HG03571 (cell line): ENCODE results near the gene TMEM204.

ENCODE experiments used
- ATAC-seq: cut with Tn5 transposase; IDR thresholded peaks from one replicate; pipeline ENCODE4 v1.9.1; 2021; ENCODE audit not compliant: unreplicated experiment

The TMEM204 gene

DNA sequence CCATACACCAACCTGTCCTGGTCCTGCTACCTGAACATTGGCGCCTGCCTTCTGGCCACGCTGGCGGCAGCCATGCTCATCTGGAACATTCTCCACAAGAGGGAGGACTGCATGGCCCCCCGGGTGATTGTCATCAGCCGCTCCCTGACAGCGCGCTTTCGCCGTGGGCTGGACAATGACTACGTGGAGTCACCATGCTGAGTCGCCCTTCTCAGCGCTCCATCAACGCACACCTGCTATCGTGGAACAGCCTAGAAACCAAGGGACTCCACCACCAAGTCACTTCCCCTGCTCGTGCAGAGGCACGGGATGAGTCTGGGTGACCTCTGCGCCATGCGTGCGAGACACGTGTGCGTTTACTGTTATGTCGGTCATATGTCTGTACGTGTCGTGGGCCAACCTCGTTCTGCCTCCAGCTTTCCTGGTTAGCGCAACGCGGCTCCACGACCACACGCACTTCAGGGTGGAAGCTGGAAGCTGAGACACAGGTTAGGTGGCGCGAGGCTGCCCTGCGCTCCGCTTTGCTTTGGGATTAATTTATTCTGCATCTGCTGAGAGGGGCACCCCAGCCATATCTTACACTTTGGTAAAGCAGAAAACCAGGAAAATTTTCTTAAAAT, 21.5 kb downstream of the TMEM204 start:
- no peak for ATAC-seq

DNA sequence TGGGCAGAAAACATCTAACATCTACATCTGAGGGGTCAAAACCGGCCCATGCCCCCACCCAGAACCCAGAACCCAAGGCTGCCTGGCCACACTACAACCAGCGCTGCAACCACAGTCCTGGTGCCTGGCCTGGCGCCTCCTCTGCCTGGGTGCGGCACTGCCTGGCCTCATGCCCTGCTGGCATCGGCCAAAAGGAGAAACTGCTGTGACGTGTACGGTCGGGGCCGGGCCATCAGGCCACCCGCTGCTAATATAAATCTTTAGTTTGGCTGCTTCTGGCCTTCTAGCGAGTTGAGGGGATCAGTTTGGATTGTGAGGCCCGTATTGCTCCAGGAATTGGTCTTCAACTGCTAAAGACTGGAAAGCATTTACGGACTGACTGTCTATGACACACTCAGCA, 22.8 kb downstream of the TMEM204 start:
- ATAC-seq: no peak

DNA sequence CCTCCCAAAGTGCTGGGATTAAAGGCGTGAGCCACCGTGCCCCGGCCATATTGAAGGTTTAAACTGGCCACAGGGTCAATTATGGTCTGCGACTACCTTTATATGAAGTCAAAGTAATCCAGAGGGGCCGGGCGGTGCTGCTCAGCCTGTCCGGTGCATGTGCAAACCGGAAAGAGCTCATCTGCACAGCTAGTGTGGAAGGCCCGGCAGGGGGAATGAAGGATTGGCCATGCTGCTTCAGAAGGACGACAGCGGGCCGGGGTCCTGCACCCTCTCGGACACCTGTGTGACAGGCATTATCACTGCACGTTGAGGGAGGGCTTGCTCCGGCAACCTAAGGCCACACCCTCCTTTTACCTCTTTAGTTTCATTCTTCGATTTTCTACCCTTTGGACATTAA, 23.6 kb downstream of the TMEM204 start:
- no peak for ATAC-seq

DNA sequence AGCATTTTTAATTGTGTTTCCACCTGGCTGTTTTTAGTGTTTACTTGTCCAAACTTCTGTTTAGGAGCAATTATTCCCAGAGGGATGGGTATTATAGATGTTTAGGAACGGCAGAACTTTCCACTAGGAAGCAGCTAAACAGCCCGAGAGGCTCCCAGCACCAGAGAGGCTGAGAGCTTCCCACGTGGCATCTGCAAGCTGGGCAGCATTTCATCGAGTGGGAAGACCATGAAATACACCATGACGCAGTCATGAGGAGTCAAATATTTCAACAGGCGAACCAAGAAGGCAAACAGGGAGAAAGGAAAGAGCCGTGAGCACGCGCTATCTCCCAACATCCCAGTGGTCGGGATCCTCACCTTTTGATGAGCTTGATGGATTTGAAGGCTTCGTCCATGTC, 24.1 kb downstream of the TMEM204 start:
- ATAC-seq: no peak

DNA sequence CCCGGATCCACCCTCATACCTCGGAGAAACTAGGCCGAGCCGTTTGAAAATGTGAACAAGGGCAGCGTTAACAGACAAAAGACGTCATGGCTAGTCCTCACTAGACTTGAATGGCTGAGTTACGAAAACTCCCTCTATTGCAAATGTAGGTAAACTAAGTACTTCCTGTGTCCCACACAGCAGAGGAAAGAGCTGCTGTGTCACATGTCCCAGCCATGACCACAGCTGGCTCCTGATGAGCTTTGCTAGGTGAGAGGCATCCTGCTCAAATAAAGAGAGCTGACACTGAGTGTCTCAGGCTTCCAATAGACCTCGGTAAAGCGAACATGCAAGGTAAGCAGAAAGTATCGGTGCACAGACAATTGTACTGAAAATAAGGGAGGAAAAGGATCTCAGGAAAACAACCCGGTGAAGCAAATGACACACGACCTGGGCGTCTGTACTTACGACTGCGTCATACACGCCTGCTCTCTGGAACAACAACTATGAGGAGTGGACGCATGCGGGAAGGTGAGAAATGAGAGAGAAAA, 26.0 kb downstream of the TMEM204 start:
- ATAC-seq: no peak

DNA sequence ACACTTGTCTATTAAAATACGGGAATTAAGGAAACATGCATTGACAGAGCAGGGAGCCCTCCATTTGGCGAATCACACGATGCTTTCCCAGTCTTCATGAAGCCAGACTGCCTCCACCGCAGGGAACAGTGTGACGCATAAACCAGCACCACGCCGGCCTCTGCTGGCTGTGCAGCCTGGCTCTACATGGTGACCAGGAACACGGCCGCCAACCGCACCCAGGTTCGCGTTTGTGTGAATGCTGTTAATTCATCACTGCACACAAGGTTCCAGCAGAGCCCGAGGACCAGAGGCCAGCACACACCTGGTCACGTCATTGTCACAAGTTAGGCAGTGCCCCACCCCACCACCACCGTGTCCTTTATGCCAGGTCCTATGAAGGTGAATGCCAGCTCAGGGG, 26.7 kb downstream of the TMEM204 start:
- ATAC-seq: no peak

DNA sequence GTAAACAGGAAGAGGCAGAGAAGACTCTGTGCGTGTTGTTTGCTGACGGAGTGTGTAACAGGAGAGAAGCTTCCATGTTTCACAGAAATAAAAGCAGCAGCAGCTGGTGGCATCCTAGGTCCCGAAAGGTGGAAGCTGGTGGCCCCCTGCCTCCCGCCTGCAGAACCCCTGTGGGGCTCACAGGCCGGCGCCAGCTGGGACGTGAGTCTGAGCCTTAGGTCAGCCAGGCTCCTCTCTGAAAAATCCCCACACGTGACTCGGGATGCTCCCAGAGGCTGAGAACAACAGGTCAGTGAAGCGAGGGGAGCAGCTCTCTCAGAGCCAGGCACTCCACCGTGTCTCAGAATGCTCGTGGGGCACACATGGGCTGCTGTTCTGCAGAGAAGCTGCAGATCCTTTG, 27.4 kb downstream of the TMEM204 start:
- ATAC-seq: no peak

DNA sequence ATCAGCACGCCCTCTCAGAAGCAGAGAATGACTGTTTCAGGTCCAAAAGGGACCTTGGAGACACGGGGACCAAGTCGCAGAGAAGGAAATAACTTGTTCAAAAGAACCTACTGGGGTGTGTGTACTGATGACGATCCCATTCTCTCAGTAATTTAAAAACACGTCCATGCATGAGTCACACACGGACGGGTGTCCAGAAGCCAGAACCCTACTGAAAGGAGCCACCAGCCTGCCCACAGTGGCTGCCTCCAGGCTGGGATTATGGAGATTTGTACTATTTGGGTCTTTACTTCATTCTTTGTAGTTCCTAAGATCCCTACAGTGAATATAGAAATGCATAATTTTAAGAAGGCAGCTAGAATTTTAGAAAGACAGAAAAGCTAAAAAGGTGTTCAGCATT, 27.8 kb downstream of the TMEM204 start:
- no peak for ATAC-seq

DNA sequence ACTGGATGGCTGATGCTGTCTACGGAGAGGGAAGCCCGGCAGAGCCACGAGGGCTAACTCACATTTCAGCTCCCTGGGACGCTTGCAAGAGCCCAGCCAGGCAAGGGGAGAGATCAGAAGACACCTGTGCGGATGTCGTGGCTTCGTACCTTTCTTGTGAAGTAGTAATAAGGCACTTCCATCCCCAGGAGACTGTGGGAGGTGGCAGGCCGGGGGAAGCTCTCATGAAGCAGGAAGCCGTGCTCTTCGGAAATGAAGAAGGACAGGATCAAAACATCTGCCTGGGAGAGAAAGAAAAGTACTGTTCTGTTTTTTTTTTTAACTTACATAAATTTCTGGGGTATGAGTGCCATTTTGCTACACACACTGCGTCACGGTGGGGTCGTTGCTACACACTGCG, 28.4 kb downstream of the TMEM204 start:
- no peak for ATAC-seq

DNA sequence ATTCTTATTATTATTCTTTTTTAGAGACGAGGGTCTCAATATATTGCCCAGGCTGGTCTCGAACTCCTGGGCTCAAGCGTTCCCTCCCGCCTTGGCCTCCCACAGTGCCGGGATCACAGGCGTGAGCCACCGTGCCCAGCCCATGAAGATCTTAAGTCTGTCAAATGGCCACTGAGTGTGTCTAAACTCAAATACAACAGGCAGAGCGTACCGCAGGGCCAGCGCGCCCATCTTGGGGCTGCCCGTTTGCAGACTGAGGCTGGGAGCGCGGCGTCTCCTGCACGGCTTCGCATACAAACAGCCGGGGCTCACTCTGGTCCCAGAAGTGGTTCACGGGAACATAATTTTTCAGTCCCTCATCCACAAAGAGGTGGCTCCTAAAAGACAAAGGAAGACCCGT, 30.3 kb downstream of the TMEM204 start:
- no peak for ATAC-seq

DNA sequence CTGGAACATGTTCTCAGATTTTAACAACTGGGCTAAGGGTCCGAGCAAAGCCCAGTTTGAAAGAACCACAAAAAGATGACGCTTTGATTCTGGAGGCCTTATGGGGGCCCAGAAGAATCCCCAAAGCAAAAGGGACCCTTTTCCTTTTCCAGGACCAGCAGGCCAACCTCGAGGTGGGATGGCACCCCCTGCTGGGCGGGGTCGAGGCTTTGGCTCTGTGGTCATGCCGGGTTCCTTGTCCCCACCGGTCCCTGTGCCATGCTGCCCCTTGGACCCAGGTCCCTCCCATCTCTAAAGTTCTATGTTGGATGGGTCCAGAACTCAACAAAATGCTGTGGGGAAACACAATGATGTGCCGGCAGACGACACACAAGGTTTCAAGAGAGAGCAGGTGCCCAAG, 30.9 kb downstream of the TMEM204 start:
- no peak for ATAC-seq

DNA sequence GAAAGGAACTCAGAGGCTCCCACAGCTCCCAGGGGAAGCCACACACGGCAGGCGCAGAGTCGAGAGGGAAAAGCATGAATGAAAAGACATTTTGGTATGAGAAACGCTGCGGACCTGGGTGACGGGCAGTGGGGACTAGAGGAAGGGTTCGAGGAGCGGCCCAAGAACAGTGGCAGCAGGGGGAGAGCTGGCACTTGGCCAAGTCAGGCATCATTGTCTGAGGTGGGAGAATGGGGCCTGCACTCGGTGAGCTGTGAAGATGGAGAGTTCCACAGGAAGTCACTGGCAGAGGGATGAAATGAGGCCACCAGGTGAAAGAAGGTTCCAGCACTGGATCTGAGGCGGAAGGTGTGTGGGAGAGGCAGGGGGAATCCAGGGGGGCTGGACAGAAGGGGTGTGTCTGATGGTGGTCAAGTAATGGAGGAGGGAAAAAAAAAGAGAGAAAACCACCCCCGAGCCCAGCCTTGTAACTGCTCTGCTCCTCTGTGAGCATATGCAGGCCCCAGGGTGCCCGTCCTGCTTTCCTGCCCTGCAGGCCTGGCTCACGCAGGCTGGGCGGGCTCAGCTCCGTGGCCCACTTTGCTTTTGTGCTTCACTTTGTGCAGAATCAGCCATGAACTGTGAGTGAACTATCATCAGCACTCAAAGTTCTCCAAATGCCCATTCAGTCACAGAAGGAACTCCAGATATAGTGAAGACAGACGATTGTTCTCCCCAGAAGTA, 31.8 kb downstream of the TMEM204 start:
- no peak for ATAC-seq

DNA sequence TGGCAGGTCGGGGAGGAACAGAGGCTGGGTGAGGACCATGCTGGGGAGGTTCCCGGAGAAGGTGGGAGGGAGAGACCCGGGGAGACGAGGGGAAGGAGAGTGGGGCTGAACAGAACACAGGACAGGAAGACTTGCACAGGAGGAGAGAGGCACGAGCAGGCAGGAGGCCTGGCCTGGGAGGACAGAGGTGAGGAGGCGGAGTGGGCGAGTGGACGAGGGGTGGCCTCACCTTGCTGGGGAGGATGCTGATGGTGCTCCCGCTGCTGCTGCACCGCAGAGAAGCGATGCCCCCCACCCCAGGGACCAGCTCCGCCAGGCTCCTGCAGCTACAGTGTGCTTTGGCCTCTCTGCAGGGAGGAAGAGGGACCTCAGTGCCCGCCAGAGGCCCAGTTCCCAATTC, 34.5 kb downstream of the TMEM204 start:
- ATAC-seq: no peak

DNA sequence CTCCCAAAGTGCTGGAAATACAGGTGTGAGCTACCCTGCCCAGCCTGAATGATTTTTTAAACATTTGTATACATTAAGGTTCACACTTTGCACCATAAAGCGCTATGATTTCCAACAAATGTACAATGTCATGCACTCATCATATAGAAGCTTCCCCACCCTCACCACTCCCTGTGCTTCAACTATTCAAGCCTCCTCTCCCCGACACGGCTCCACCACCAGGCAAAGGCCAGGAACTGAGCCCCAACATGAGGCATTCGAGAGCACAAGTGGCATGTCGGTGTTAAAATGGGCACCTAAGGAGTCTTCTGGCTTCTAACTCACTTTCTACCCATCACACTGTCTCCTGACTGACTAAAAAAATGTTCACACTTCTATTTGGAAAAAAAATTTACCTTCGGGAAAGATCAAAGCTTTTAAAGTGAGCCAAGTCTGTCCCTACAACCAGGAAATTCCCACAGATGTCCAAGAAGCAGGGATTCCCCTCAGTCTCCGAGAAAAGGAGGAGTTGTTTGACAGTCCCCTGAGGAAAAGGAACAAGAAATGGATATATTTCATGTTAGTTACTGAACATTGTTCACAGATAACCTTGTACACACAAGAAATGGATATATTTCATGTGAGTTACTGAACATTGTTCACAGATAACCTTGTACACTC, 37.7 kb downstream of the TMEM204 start:
- no peak for ATAC-seq

DNA sequence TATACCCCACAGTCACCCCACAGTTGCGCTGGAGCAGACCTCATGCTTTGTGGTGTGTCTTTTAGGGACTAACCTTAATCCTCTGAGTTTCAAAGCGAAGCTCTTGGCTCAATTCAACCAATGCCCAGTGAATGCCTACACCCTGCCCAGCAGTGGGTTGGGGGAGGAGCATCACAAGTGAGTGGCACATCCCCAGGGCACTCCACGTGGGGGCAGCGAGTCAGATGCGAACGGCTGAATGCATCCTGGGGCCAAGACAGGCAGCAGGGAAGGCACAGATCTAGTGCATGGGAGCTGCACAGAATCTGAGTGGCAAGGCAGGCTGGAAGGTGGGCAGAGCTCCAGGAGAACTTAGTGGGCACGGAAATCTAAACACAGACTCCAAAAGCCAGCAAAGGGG, 39.2 kb downstream of the TMEM204 start:
- ATAC-seq: no peak

DNA sequence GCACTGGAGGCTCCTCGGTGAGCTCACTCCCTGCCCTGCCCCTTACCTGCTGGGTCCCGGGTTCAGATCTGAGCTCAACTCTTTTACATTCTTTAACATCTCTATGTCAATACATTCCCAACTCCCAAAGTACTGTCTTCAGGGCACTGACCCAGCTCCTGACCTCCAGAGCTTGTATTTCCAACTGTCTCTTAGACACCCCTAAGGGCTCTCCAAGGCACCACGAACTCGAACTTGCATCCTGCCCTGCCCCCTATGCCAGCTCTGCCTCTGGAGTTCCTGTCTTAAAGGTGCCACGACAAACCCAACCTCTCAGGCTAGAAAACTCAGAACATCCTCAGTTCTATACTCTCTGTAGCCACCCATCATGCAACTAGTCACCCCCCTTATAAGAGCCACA, 39.8 kb downstream of the TMEM204 start:
- ATAC-seq: no peak

DNA sequence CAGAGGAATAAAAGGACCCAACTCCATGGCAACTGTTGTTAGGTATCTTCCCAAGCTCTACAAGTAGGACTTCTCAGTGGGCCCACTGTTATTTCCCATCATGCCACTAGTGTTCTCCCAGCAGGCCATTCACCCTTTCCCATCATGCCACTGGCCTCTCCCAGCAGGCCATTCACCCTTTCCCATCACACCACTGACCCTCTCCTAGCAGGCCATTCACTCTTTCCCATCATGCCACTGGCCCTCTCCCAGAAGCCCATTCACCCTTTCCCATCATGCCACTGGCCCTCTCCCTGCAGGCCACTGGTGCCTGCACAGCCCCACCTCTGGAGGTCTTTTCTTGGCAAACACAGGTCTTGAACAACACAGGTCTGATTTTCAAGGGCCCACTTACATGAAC, 42.1 kb downstream of the TMEM204 start:
- no peak for ATAC-seq

DNA sequence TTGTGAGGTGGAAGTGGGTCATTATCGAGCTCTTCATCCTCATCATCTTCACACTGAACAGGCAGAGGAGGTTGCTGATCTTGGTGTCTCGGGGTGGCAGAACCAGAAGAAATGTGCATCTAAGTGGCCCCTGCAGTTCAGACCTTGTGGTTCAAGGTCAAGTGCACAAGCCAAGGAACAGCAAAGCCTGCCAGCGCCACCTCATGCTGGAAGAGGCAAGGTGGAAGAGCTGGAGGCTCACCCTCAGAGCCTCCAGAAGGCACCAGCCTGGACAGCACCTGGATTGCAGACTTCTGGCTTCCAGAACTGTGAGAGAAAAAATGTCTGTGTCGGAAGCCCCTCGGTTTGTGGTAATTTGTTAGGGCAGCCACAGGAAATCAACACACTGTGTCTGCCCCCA, 45.7 kb downstream of the TMEM204 start:
- no peak for ATAC-seq

DNA sequence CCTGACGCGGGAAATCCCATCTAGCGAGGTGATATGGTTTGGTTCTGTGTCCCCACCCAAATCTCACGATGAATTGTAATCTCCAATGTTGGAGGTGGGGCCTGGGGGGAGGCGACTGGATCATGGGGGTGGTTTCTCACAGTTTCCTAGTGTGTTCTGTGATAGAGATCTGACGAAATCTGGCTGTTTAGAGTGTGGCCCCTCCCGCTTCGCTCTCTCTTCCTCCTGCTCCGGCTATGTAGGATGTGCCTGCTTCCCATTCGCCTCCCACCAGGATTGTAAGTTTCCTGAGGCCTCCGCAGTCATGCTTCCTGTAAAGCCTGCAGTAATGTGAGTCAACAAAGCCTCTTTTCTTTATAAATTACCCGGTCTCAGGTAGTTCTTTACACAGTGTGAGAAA, 46.8 kb downstream of the TMEM204 start:
- ATAC-seq: no peak

DNA sequence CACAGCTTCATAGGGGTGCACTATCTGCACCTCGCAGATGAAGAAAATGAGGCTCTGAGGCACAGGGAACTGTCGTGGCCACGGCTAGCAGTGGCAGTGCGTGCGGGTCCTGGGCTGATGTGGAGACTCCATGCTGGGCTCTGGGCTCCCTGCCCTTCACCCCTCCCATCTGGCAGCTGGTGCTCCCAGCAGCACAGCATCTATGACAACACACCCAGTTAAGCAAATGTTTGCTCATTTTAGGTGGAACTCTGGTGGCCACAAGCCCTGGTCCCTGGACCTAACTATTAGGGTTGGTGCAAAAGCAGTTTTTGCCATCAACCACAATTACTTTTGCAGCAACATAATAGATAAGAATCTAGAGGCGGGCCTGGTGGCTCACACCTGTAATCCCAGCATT, 47.5 kb downstream of the TMEM204 start:
- no peak for ATAC-seq

DNA sequence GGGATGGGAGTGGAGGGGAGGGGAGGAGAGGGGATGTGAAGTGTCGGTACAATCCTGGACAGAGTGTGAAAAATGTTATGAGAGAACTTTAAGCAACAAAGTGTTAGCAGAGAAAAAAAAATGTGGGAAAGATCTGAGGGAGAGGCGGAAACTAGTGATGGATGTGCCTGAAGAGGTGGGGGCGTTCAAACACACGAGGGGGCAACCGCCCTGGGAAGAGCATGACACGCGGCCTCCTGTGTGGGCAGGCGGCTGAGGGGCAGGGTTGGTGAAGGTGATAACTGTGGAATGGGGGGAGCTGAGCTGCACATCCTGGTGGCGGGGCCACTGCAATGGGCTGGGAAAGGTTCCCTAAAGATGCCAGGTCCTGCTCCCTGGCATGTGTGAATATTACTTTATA, 48.3 kb downstream of the TMEM204 start:
- ATAC-seq: no peak

DNA sequence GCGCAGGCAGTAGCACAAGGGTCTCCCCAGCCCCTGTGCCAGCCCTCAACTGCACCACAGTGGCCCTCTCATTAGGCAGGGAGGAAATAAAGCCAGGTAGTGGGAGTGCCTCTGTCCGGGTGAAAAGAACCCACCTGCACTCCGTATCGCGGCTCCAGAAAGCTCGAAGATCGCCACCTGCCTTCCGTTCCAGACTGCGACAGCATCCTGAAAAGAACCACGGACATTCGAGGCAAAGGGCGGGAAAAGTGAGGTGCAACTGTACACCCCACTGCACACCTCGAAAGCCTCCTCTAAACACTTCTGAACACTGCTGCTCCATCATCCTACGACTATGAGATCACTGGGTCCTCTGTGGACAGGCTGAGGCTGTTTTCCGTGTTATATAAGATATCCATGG, 49.7 kb downstream of the TMEM204 start:
- ATAC-seq: no peak
